ENCODE data around the gene ZNF454.

Gene ZNF454

DNA sequence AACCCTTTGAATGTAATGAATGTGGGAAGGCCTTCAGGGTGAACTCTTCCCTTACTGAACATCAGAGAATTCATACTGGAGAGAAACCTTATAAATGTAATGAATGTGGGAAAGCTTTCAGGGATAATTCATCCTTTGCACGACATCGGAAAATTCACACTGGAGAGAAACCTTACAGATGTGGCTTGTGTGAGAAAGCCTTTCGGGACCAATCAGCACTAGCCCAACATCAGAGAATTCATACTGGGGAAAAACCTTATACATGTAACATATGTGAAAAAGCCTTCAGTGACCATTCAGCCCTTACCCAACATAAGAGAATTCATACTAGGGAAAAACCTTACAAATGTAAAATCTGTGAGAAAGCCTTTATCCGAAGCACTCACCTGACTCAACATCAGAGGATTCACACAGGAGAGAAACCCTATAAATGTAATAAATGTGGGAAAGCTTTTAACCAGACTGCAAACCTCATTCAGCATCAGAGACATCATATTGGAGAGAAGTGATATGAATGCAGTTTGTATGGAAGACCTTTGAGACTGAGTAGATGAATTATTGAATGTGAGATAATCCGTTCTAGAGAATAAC lies 24.6 kb downstream of the ZNF454 start:
- no peak overlapping the region for H3K4me3 ChIP-seq (replicated peaks; ENCODE audit: low read depth, low read length)
- TF ChIP-seq, protein P1, sequence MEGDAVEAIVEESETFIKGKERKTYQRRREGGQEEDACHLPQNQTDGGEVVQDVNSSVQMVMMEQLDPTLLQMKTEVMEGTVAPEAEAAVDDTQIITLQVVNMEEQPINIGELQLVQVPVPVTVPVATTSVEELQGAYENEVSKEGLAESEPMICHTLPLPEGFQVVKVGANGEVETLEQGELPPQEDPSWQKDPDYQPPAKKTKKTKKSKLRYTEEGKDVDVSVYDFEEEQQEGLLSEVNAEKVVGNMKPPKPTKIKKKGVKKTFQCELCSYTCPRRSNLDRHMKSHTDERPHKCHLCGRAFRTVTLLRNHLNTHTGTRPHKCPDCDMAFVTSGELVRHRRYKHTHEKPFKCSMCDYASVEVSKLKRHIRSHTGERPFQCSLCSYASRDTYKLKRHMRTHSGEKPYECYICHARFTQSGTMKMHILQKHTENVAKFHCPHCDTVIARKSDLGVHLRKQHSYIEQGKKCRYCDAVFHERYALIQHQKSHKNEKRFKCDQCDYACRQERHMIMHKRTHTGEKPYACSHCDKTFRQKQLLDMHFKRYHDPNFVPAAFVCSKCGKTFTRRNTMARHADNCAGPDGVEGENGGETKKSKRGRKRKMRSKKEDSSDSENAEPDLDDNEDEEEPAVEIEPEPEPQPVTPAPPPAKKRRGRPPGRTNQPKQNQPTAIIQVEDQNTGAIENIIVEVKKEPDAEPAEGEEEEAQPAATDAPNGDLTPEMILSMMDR (IDR thresholded peaks at IDR 0.05; ENCODE audit: low read length, missing control alignments): no peak
- no peak for DNase-seq (ENCODE audit: low read depth)

GRCh38 chr5:178981381-178981780 lies 40.4 kb downstream of the ZNF454 start:
- TF ChIP-seq, protein P1 (IDR thresholded peaks at IDR 0.05; ENCODE audit: low read length, missing control alignments): no peak
- DNase-seq (ENCODE audit: low read depth): no peak
- no peak overlapping the region for H3K4me3 ChIP-seq (replicated peaks; ENCODE audit: low read depth, low read length)

- H3K4me3 ChIP-seq (replicated peaks; ENCODE audit: low read depth, low read length): no peak overlapping the region
- DNase-seq (ENCODE audit: low read depth): no peak
- TF ChIP-seq, protein P1 (IDR thresholded peaks at IDR 0.05; ENCODE audit: low read length, missing control alignments): no peak
Observed at GRCh38 chr5:178982941-178983340, 41.9 kb downstream of the ZNF454 start.

DNA sequence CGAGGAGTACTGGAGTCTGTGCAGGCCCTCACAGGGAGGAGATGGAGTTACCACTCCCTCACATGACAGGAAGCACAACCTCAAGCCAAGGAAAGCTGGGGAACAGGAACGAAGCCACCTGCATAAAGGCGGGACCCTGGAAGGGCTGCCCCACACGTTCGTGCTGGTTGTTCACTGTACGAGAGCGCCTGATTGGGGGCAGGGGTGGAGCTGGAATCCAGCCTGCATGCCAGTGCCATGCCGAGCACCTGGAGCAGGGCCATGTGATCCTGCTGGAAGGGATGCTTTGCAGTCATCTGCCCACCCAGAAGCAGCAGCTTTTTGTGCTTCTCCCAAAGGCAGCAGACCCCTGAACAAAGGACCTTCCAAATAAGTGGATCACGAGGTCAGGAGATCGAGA lies 42.7 kb downstream of the ZNF454 start:
- TF ChIP-seq, protein P1 (IDR thresholded peaks at IDR 0.05; ENCODE audit: low read length, missing control alignments): no peak
- no peak for DNase-seq (ENCODE audit: low read depth)
- no peak overlapping the region for H3K4me3 ChIP-seq (replicated peaks; ENCODE audit: low read depth, low read length)

DNA sequence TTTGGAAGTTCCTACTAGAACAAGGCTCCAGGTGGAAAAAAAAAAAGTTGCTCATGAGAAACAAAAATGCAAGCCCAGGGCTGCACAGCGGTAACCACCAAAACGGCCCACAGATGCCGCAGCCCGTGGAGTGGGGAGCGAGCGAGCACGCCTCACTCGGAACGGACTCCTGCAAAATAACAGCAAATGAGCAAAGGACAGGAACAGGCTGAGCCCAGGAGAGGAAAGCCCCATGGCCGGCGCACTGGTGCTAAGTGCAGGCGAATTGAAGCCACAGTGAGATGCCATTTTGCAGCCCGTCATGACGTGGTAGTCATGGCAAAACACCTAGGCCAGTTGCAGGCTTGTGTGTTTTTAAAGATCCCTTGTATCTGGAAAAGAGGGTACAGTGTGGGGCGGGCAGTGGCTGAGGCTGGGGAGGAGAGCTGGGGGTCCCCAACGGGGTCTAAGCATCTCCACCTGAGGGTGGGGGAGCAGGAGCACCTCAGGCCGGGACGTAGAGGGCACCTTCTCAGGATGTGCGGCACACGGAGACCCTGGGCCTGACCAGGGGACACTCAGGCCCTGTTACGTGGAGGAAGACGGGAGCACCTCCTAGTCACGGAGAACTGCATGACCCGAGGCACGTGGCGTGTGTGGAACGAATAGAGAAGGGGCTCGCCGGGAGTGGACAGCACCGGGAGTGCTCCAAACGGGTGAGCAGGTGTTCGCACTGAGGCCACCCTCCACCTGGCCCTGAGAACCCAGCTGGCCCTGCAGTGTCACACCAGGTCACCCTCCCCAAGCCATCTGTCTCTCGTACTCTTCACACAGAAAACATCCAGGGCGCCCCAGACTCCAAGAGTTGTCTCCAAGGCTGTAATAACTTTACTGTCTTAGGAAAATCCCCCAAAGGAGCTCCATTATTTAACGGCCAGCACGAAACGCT lies 43.4 kb downstream of the ZNF454 start:
- no peak overlapping the region for H3K4me3 ChIP-seq (replicated peaks; ENCODE audit: low read depth, low read length)
- TF ChIP-seq, protein P1 (IDR thresholded peaks at IDR 0.05; ENCODE audit: low read length, missing control alignments): no peak
- no peak for DNase-seq (ENCODE audit: low read depth)

- DNase-seq (ENCODE audit: low read depth): no peak
- H3K4me3 ChIP-seq (replicated peaks; ENCODE audit: low read depth, low read length): no peak overlapping the region
- TF ChIP-seq, protein P1 (IDR thresholded peaks at IDR 0.05; ENCODE audit: low read length, missing control alignments): no peak
Observed at GRCh38 chr5:178986326-178986960, 45.4 kb downstream of the ZNF454 start.

Data from fibroblast of pulmonary artery (primary cell).